Esophagus squamous epithelium (tissue), 4 donors: Measurements from ENCODE around the gene THBS2.
"Not testable (repeated sequence)": the region's sequence is repeated elsewhere in the genome, so short reads cannot be mapped to it uniquely, and the experiment has no call there.

Experiments used
- CTCF ChIP-seq, 6 experiments: fragments of 450-650 bp in 4 of 6; fragments of 200-600 bp in 2 of 6; sonication (generic) in 2 of 6; IDR thresholded peaks; one replicate each; pipeline ENCODE4 v1.5.1; 2016 to 2019; ENCODE audit warnings: antibody characterized with exemption in 6 of 6, mild to moderate bottlenecking in 4 of 6, moderate library complexity in 4 of 6
- POLR2A ChIP-seq, 4 donors: fragments of 450-650 bp; IDR thresholded peaks; one replicate each; pipeline ENCODE4 v1.6.1; 2017; ENCODE audit warnings: antibody characterized with exemption in 4 of 4, mild to moderate bottlenecking in 4 of 4, moderate library complexity in 3 of 4

- not testable (repeated sequence) for TF ChIP-seq POLR2A, CTCF (IDR thresholded peaks at IDR 0.05)
Observed at GRCh38 chr6:169214789-169215188, 38.9 kb downstream of the THBS2 start.
